SK-N-SH (cell line): ENCODE data around the gene LRMDA.

Experiments used
- CTCF ChIP-seq: fragments of 200-600 bp; sonication (generic); IDR thresholded peaks from 2 replicates; pipeline ENCODE4 v1.6.1; 2017; ENCODE audit warnings: antibody characterized with exemption, mild to moderate bottlenecking, moderate library complexity
- EP300 ChIP-seq, 2 experiments: IDR thresholded peaks; 2 replicates each; pipeline versions ENCODE4 v1.4.0 to v1.6.1; 2012; ENCODE audit warnings: borderline replicate concordance in 1 of 2, low read depth in 1 of 2, low read length in 1 of 2
- EZH2phosphoT487 ChIP-seq: fragments of 200-600 bp; sonication (generic); IDR thresholded peaks from 2 replicates; pipeline ENCODE4 v1.6.1; 2017; ENCODE audit warnings: low read depth, mixed run types, mild to moderate bottlenecking, antibody characterized with exemption, moderate library complexity, borderline replicate concordance
- MAX ChIP-seq: IDR thresholded peaks from 2 replicates; pipeline ENCODE4 v1.4.0; 2012; ENCODE audit warnings: low read depth
- RAD21 ChIP-seq: IDR thresholded peaks from 2 replicates; pipeline ENCODE4 v1.6.1; 2012; ENCODE audit warnings: mild to moderate bottlenecking, low read length
- SMC3 ChIP-seq: IDR thresholded peaks from 2 replicates; pipeline ENCODE4 v1.6.1; 2012; ENCODE audit warnings: low read depth, low read length, improper control_type of control experiment
- TAF1 ChIP-seq: IDR thresholded peaks from 2 replicates; pipeline ENCODE4 v1.6.1; 2012; ENCODE audit warnings: low read depth, mild to moderate bottlenecking, low read length, moderate library complexity, borderline replicate concordance
- YY1 ChIP-seq: IDR thresholded peaks from 2 replicates; pipeline ENCODE4 v1.4.0; 2012; ENCODE audit warnings: low read depth, mild to moderate bottlenecking

DNA sequence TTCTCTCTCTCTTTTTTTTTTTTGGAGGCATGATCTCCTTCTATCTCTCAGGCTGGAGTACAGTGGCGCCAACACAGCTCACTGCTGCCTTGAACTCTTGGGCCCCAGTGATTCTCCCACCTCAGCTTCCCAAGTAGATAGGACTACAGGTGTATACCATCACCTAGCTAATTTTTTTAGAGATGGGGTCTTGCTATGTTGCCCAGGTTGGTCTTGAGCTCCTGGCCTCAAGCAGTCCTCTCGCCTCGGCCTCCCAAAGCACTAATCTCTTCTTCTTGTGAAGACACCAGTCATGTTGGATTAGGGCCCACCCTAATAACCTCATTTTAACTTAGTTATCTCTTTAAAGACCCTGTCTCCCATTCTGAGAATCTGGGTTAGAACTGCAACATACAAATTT is 45.6 kb downstream of the LRMDA start:
- TF ChIP-seq TAF1 (no peak), CTCF (no peak), EP300 (IDR thresholded peaks at IDR 0.05; ENCODE audit: borderline replicate concordance in 1 of 2, low read depth in 1 of 2, low read length in 1 of 2) (no peak), SMC3 (no peak), YY1 (no peak), RAD21 (no peak), EZH2phosphoT487 (no peak), MAX (no peak)
